Activated CD8-positive, alpha-beta memory T cell treated with anti-CD3 and anti-CD28 coated beads for 24 hours (primary cell): ENCODE data around the gene OMG.
"Not testable (repeated sequence)": the region's sequence is repeated elsewhere in the genome, so short reads cannot be mapped to it uniquely, and the experiment has no call there.

ENCODE experiments used
- DNase-seq: peaks from one replicate; pipeline ENCODE4 v3.0.0-alpha.2; 2020

Gene OMG

GRCh38 chr17:31308372-31309334 is 11.6 kb upstream of the OMG start:
- no peak for DNase-seq

GRCh38 chr17:31307640-31308039 is 10.6 kb upstream of the OMG start:
- no peak for DNase-seq

- no peak for DNase-seq
These were observed 2.6 kb upstream of the OMG start for GRCh38 chr17:31299624-31300023.

GRCh38 chr17:31296142-31296541 is 897 bp downstream of the OMG start:
- no peak for DNase-seq

GRCh38 chr17:31295489-31295871 is 1.6 kb downstream of the OMG start:
- no peak for DNase-seq

- DNase-seq: no peak
These were observed 2.1 kb downstream of the OMG start for GRCh38 chr17:31294820-31295488.

GRCh38 chr17:31294231-31294630 is 2.8 kb downstream of the OMG start:
- no peak for DNase-seq

GRCh38 chr17:31293581-31293980 is 3.5 kb downstream of the OMG start:
- DNase-seq: no peak

GRCh38 chr17:31291820-31292219 is 5.2 kb downstream of the OMG start:
- DNase-seq: no peak

- no peak for DNase-seq
These were observed 7.2 kb downstream of the OMG start for GRCh38 chr17:31289790-31290189.

- DNase-seq: not testable (repeated sequence)
These were observed 9.1 kb downstream of the OMG start for GRCh38 chr17:31287932-31288331.

- no peak for DNase-seq
These were observed 10.5 kb downstream of the OMG start for GRCh38 chr17:31286587-31286986.

- DNase-seq: no peak
These were observed 13.2 kb downstream of the OMG start for GRCh38 chr17:31283841-31284240.

- DNase-seq: no peak
These were observed 16.0 kb downstream of the OMG start for GRCh38 chr17:31281061-31281460.

GRCh38 chr17:31279401-31279800 is 17.6 kb downstream of the OMG start:
- no peak for DNase-seq

GRCh38 chr17:31275116-31275515 is 21.9 kb downstream of the OMG start:
- DNase-seq: no peak

- DNase-seq: no peak
These were observed 22.8 kb downstream of the OMG start for GRCh38 chr17:31274252-31274651.

- DNase-seq: no peak
These were observed 23.5 kb downstream of the OMG start for GRCh38 chr17:31273516-31273915.

GRCh38 chr17:31272803-31273202 is 24.2 kb downstream of the OMG start:
- no peak for DNase-seq

- DNase-seq: no peak
These were observed 24.8 kb downstream of the OMG start for GRCh38 chr17:31272236-31272635.

GRCh38 chr17:31269578-31269983 is 27.5 kb downstream of the OMG start:
- DNase-seq: no peak

GRCh38 chr17:31269036-31269577 is 27.9 kb downstream of the OMG start:
- DNase-seq: no peak

- DNase-seq: no peak
These were observed 31.0 kb downstream of the OMG start for GRCh38 chr17:31266042-31266441.

GRCh38 chr17:31262923-31263322 is 34.1 kb downstream of the OMG start:
- not testable (repeated sequence) for DNase-seq
